Astrocyte (in vitro differentiated cells and primary cell): ENCODE measurements around the gene GCNT3.

Source experiments
- CTCF ChIP-seq: IDR thresholded peaks from 2 replicates; pipeline ENCODE4 v1.5.1; 2011; ENCODE audit warnings: low read depth, mild to moderate bottlenecking, inconsistent platforms, low read length, moderate library complexity; ENCODE audit not compliant: insufficient read depth
- EZH2 ChIP-seq: IDR thresholded peaks from 2 replicates; pipeline ENCODE4 v1.6.1; 2012; ENCODE audit warnings: mild to moderate bottlenecking, low read length, inconsistent platforms; ENCODE audit not compliant: insufficient read depth

GRCh38 chr15:59567324-59567723 is 44.3 kb upstream of the GCNT3 start:
- no peak for TF ChIP-seq CTCF
- TF ChIP-seq EZH2, result no peak
